Esophagus muscularis mucosa (tissue), 3 donors: ENCODE results near the gene SLC16A14.

Source experiments
- CTCF ChIP-seq, 3 experiments: fragments of 200-600 bp in 2 of 3; fragments of 450-650 bp in 1 of 3; sonication (generic) in 2 of 3; IDR thresholded peaks; one replicate each; pipeline ENCODE4 v1.5.1; 2017 to 2019; ENCODE audit warnings: antibody characterized with exemption in 3 of 3, mild to moderate bottlenecking in 2 of 3, moderate library complexity in 1 of 3
- POLR2A ChIP-seq: fragments of 450-650 bp; IDR thresholded peaks from one replicate; pipeline ENCODE4 v1.6.1; 2017; ENCODE audit warnings: antibody characterized with exemption, moderate library complexity, mild to moderate bottlenecking, low read depth
- POLR2AphosphoS5 ChIP-seq, 2 donors: sonication (generic); formaldehyde crosslinking; IDR thresholded peaks; one replicate each; pipeline ENCODE4 v1.6.1; 2017; ENCODE audit warnings: antibody characterized with exemption in 2 of 2

- TF ChIP-seq CTCF (IDR thresholded peaks at IDR 0.05), result no peak
- no peak for TF ChIP-seq POLR2AphosphoS5 (IDR thresholded peaks at IDR 0.05)
- no peak for TF ChIP-seq POLR2A
These were observed 9.3 kb upstream of the SLC16A14 start for GRCh38 chr2:230077851-230078547.
